ENCODE data around the gene CDCP1.

GRCh38 chr3:45067941-45068340, 78.2 kb downstream of the CDCP1 start:
- TF ChIP-seq POLR2A (IDR thresholded peaks at IDR 0.05; ENCODE audit: low read depth) (no peak), POLR2AphosphoS5 (IDR thresholded peaks at IDR 0.05) (no peak)
